IPS-18c (cell line): Measurements from ENCODE around the gene COL26A1.

ENCODE experiments used
- H3K4me3 ChIP-seq: 2 replicates; pipeline ENCODE4 v1.7.0; 2013; ENCODE audit warnings: low read depth, mild to moderate bottlenecking, low read length, moderate library complexity; ENCODE audit not compliant: insufficient read depth
- H3K9me3 ChIP-seq: one replicate; pipeline ENCODE4 v1.6.1; 2013; ENCODE audit warnings: mild to moderate bottlenecking, low read length, moderate library complexity; ENCODE audit not compliant: control insufficient read depth, insufficient read depth

COL26A1 gene

GRCh38 chr7:101365956-101366355 lies 3.3 kb downstream of the COL26A1 start:
- no peak overlapping the region for H3K4me3 ChIP-seq

DNA sequence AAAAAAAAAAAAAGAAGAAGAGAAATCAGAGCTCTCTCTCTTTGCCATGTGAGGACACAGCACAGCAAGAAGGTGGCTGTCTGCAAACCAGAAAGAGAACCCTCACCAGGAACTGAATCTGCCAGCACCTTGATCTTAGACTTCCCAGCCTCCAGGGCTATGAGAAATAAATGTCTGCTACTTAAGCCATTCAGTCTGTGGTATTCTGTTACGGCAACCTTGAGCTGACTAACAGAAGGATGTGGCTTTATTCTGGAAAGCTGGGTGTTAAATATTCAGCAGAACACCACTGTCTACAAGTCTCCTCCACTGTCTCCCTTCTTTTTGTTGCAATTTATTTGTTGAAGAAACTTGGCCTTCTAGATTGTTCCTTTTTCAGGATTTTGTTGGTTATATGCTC lies 5.0 kb downstream of the COL26A1 start:
- Histone ChIP-seq H3K4me3 (no peak overlapping the region), H3K9me3 (no peaks in the 10 kb centered on the region)

More at GRCh38 chr7:101365956-101366355, 3.3 kb downstream of the COL26A1 start:
- no peaks in the 10 kb centered on the region for H3K9me3 ChIP-seq

GRCh38 chr7:101368422-101369165 lies 5.9 kb downstream of the COL26A1 start:
- H3K4me3 ChIP-seq, result no peak overlapping the region
- no peaks in the 10 kb centered on the region for H3K9me3 ChIP-seq

DNA sequence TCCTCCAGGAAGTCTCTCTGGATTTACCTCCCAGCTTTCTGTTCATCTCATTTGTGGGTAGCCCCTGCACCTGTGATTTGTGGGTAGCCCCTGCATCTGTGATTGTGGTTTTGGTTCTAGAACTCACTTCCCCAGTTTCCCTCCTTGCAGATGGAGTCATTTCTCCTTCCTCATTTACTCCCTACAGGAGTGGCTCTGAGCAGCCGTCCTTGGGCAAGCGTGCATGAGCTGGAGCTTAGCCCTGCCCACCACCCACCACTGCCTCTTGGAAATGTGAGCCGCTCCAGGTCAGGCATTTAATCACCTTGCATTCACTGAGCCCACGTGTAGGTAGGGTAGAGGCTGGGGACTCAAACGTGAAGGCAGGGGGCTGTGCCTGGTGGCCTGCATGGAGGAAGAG lies 8.2 kb downstream of the COL26A1 start:
- H3K4me3 ChIP-seq, result no peak overlapping the region
- no peaks in the 10 kb centered on the region for H3K9me3 ChIP-seq

- H3K4me3 ChIP-seq, result no peak overlapping the region
- no peaks in the 10 kb centered on the region for H3K9me3 ChIP-seq
These were observed 11.3 kb downstream of the COL26A1 start for GRCh38 chr7:101373812-101374614.

GRCh38 chr7:101374990-101375389 lies 12.3 kb downstream of the COL26A1 start:
- Histone ChIP-seq H3K4me3 (no peak overlapping the region), H3K9me3 (no peaks in the 10 kb centered on the region)

DNA sequence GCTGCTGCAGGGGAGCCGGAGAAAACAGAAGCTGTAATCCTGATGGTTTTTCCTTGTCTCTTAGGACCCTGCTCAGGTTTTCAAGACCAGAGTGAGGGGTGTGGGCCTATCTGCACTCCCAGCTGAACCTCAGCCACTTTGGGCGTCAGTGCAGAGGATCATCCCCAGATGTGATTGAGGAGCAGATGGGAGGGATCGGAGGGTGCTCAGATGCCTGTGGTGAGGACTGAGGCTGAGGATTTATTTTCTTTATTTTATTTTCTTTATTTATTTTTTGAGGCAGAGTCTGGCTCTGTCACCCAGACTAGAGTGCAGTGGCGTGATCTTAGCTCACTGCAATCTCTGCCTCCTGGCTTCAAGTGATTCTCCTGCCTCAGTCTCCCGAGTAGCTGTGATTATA lies 13.9 kb downstream of the COL26A1 start:
- no peaks in the 10 kb centered on the region for H3K9me3 ChIP-seq
- no peak overlapping the region for H3K4me3 ChIP-seq

DNA sequence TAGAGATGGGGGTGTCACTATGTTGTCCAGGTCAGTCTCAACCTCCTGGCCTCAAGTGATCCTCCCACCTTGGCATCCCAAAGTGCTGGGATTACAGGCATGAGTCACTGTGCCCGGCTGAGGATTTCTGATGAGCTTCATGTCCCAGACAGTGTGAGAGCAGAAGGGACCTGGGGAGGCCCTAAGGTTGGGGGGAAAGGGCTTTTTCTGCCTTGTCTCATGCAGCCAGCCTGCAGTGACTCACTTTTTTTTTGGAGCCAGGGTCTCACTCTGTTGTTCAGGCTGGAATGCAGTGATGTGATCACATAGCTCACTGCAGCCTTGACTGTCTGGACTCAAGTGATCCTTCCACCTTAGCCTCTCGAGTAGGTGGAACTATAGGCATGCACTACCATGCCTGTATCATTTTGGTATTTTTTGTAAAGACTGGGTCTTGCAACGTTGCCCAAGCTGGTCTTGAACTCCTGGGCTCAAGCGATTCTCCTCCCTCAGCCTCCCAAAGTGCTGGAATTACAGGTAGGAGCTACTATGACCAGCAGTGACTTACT lies 14.6 kb downstream of the COL26A1 start:
- no peak overlapping the region for H3K4me3 ChIP-seq
- H3K9me3 ChIP-seq, result peaks cover 2% of the 10 kb centered on the region

- Histone ChIP-seq H3K4me3 (no peak overlapping the region), H3K9me3 (peaks cover 2% of the 10 kb centered on the region)
These were observed 16.1 kb downstream of the COL26A1 start for GRCh38 chr7:101378751-101379174.

DNA sequence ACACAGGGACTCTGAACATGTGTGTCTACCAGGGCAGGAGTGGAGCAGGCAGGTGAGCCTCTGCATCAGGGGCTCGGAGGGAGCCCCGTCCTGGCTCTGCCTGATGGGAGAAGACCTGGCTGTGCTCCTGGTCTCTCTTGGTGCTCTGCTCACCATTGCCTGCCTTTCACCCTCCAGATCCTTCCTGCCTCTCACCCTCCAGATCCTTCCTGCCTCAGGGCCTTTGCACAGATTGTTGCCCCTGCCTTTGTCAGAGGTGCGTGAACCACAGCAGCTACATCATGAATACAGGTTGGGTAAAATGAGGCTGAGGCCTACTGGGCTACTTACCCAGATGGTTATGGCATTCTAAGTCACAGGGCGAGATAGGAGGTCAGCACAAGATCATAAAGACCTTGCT lies 16.6 kb downstream of the COL26A1 start:
- Histone ChIP-seq H3K9me3 (peaks cover 2% of the 10 kb centered on the region), H3K4me3 (no peak overlapping the region)

GRCh38 chr7:101381549-101382111 lies 19.0 kb downstream of the COL26A1 start:
- H3K9me3 ChIP-seq, result peaks cover 2% of the 10 kb centered on the region
- no peak overlapping the region for H3K4me3 ChIP-seq

- Histone ChIP-seq H3K9me3 (peaks cover 2% of the 10 kb centered on the region), H3K4me3 (no peak overlapping the region)
These were observed 20.3 kb downstream of the COL26A1 start for GRCh38 chr7:101382937-101383336.

- Histone ChIP-seq H3K4me3 (no peak overlapping the region), H3K9me3 (peaks cover 2% of the 10 kb centered on the region)
These were observed 23.5 kb downstream of the COL26A1 start for GRCh38 chr7:101386177-101386557.

DNA sequence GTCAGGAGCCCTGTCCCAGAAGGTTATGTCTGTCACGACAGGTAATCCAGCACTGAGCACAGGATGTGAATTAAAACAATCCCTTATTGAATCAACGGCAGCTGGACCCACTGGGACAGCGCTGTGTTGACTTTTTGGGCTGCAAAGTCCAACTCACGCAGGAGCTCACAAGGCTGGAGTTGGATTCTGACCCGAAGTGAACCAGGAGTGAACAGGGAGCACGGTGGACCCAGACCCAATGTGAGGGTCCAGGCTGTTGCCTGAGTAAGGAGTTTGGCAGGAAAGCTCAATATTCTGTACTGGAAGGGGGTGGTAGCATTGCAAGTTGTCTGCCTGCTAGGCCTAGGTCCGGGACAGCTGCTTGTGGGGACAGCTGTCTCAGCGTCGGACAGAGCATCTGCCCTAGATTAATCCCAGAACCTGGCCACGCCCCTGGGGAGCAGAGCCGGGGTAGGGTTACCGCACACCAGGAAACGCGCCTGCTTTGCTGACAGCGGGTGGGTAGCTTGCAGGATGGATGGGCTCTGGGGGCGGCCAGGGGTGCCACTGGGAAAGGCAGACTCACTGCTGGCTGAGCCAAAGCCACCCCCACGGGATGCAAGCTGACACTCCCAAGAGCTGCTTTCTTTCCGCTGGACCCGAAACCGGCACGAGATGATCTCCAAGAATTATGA lies 24.0 kb downstream of the COL26A1 start:
- peaks cover 2% of the 10 kb centered on the region for H3K9me3 ChIP-seq
- no peak overlapping the region for H3K4me3 ChIP-seq

- Histone ChIP-seq H3K9me3 (peaks cover 2% of the 10 kb centered on the region), H3K4me3 (no peak overlapping the region)
These were observed 28.2 kb downstream of the COL26A1 start for GRCh38 chr7:101390901-101391301.

- H3K9me3 ChIP-seq, result peaks cover 2% of the 10 kb centered on the region
- H3K4me3 ChIP-seq, result no peak overlapping the region
These were observed 29.3 kb downstream of the COL26A1 start for GRCh38 chr7:101391991-101392390.

DNA sequence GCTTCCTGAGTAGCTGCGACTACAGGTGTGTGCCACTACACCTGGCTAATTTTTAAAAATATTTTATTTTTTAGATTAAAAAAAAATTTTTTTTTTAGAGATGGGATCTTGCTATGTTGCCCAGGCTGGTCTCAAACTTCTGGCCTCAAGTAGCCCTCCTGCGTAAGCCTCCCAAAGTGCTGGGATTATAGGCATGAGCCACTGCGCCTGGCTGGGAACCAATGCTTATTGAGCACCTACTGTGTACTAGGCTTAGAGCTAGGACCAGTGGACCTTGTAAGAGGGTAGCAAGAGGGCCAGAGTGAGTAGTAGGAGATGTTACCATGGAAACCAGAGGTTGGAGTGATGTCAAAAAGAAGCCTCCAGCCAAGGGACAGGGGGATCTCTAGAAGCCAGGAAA lies 31.2 kb downstream of the COL26A1 start:
- Histone ChIP-seq H3K9me3 (peaks cover 2% of the 10 kb centered on the region), H3K4me3 (no peak overlapping the region)
